GM20431 (cell line): ENCODE results near the gene TBC1D21.

Source experiments
- in situ Hi-C: fragments of 300-500 bp; cut with MseI, MboI; formaldehyde crosslinking; loops from one replicate; pipeline ENCODE4 v1.15.0; 2020; ENCODE audit warnings: low sequenced_read_pairs; ENCODE audit not compliant: unreplicated experiment

The TBC1D21 gene

DNA sequence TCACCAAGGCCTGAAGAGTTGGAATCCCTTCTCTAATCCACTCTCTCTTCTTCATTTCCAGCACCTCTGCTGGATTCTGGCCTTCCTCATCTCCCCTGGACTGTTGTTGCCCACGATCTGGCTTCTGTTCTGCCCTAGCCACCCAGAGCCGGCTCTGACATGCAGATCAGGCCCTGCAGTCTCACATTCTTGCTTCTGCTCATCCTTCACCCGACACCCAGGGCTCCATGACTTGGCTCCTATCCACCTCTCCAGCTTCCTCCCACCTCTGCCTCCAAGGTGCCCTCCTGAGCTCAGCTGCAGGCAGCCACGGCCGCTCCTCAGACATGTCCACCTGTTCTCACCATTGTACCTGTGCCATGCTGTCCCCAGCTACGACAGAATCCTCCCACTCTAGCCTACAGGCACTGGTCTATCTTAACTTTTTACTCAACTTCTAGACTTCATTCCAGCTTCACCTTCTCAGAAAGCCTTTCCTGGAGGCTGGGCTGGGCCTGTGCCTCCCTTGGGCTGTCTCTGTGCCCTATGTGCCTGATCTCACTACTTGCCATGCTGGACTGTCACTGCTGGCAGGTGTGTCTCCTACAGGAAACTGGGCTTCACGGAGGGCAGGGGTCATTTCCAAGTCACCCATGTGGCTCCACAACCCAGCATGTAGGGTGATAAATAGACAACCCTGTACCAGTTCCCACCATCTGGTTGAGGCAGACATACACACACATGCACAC, 16.0 kb upstream of the TBC1D21 start:
- in situ Hi-C loops: no loop called here

DNA sequence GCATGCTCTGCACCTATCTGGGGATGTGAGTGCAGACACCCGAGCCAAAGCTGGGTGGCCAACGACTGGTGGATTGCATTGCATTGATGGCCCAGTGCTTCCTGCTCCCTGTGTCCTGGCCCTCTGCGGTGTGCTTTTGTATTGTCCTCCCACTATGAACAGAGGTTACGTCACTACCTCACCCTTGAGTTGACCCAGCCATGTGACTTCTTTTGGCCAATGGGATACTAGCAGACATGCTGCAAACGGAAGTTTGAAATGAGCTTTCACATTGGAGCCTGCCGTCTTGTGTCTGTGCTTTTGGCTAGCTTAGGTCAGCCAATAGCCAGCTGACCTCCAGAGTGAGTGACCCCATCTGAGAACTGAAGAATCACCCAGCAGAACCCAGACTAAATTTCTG, 15.3 kb upstream of the TBC1D21 start:
- in situ Hi-C loops: no loop called here

- in situ Hi-C loops: no loop called here
These were observed 11.1 kb upstream of the TBC1D21 start for GRCh38 chr15:73862276-73862675.

DNA sequence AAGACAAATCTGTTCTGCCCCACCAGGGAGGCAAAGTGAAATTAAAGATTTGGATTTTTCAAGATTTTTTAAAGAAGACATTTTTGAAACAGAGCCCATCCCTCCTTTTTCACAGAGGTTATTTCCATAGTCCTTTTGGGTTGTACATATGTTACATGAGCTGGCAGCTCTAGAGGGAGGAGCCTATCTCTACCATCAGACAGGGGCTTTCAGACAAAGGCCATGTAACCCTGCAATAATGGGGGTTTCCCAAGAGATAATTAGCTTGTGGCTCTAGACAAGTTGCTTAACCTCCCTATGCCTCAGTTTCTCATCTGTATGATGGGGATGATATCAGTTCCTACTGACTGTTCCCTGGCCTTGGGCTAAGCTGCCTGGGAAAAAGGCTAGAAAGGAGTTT, 8.0 kb upstream of the TBC1D21 start:
- in situ Hi-C loops: no loop called here

- in situ Hi-C loops: no loop called here
These were observed 7.5 kb upstream of the TBC1D21 start for GRCh38 chr15:73865904-73866303.

DNA sequence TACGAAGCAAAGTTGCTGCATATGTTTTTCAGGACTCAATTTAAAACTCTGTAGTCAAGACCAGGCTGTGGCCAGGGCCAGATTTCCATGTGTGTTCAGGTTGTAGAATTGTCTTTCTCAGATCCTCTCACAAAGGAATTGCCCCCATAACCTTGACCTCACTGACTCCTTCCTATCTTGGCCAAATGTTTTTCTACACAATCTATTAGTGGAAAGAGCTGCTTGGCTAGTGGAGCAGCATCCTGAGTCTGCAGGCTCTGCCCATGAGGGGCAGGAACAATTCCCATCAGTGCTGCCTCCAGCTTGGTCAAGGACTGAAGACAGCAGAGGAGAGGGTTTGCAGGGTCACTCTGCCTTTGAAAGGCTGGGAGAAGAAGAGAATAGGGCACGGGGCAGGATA, 6.9 kb upstream of the TBC1D21 start:
- in situ Hi-C loops: no loop called here

DNA sequence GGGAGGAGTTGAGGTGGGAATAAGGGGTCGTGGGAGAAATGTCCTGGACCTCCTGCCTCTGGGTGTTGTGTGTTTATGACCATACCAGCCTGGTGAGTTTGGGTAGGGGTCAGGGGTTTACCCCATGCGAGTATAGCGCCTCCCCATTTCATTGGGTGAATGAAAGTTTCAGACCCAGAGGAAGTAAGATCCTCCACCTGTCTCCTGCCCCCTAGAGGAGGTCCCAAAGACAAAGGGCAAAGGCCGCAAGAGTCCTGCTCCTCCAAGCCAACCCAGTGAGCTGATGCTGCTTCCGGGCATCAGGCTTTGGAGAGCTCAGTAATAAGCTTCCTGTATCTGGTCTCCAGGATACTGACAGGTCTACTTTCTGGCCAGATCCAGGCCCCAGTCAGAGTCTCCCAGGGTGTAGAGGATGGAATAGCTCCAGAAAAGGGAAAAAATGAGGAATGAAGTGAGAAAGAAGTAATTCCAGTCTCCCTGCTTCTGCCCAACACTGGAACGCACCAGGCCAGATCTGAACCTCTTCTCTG, 6.4 kb upstream of the TBC1D21 start:
- in situ Hi-C loops: no loop called here

DNA sequence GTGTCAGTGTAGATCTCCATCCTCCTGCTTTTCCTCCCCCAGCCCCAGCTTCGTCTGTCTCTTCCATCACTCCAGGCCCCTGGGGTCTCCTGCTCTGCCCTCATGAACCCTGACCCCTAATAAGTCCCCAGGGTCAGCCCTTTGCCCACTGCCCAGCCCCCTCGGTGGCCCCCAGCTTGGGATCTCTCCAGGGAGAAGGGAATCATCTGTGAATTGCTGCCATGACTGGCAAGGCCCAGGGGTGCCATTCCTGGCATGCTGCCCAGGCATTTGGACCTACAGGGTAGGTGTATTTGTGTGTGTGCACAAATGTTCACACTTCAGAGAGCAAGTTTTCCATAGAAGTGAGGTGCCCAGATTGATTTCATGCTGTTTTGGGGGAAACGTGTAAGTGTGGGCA, 5.9 kb upstream of the TBC1D21 start:
- in situ Hi-C loops: no loop called here

- in situ Hi-C loops: no loop called here
These were observed 5.4 kb upstream of the TBC1D21 start for GRCh38 chr15:73867956-73868355.

DNA sequence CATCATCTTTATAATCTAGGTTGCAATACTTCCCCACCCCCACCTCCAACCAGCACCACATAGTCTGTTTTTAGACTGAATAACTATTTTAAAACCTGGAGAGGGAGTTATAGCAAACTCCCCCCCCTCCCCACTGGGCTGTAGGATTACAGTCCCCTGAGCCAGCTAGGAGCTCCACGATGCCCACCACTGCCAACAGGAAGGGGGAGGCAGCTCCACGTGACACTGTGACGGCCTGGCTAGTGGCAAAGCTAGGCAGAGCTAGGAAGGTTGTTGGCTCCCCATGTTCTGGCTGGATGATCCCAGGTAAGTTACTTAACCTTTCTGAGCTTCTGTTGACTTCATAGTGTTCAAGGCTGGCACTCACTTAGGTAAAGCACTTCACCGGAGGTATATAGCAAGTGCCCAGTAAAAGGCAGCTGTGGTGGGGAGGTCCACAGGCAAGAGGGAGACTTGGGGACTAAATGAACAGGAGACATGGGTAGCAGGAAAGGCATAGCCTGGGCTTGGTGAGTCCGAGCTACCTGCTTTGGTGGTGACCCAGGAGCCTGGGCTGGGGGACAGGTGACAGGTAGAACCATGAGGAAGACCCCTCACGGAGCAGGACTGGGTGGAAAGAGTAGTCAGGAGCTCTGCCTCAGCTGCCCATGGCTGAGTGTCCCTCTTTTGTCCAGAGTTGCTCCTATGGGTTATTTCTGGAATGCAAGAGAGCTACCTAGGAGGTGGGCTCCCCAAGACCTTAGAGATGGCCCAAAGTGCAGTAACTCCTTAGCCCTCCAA, 4.0 kb upstream of the TBC1D21 start:
- in situ Hi-C loops: no loop called here

GRCh38 chr15:73870700-73871408, 2.5 kb upstream of the TBC1D21 start:
- in situ Hi-C loops: no loop called here

GRCh38 chr15:73872346-73872745, 1.0 kb upstream of the TBC1D21 start:
- in situ Hi-C loops: no loop called here

DNA sequence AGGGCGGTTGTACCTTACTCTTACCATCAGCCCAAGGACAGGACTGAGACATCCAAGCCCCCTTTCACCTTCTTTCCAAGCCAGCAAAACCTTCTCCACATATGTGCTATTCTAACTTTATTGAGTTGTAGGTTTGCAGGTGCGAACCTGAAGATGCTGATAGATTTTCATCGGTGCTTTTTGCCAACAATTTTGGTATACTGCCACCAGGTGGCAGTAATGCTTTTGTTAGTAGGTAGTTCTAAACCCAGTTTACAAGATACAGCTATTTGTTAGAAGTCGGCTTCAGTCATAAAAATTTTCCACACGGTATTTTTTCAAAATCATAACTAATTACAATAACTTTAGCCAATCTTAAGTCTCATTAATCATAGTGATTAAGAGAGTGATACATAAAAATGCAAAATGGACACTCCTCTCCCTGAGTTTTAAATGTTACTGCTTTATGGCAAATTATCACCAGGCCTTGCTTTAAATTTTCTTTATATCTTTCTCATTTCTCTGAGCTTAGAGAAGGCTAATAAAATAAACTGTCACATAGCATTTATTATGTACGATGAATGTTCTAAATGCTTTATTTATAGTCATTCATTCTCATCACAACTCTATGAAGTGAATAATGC, 636 bp downstream of the TBC1D21 start:
- in situ Hi-C loops: no loop called here

DNA sequence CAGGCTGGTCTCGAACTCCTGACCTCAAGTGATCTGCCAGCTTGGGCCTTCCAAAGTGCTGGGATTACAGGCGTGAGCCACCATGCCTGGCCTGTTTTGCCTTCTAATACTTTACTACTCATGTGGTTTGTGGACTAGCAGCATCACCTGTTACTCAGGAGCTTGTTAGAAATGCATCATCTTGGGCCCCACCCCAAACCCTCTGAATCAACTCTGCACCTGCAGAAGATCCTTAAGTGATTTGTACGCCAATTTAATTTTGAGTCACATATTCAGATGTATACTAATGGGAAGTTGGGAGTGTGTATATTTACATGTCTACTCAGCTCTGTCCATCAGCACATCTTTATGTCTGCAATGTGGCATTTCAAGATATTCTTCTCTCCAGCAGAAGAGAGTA, 6.1 kb downstream of the TBC1D21 start:
- in situ Hi-C loops: no loop called here

DNA sequence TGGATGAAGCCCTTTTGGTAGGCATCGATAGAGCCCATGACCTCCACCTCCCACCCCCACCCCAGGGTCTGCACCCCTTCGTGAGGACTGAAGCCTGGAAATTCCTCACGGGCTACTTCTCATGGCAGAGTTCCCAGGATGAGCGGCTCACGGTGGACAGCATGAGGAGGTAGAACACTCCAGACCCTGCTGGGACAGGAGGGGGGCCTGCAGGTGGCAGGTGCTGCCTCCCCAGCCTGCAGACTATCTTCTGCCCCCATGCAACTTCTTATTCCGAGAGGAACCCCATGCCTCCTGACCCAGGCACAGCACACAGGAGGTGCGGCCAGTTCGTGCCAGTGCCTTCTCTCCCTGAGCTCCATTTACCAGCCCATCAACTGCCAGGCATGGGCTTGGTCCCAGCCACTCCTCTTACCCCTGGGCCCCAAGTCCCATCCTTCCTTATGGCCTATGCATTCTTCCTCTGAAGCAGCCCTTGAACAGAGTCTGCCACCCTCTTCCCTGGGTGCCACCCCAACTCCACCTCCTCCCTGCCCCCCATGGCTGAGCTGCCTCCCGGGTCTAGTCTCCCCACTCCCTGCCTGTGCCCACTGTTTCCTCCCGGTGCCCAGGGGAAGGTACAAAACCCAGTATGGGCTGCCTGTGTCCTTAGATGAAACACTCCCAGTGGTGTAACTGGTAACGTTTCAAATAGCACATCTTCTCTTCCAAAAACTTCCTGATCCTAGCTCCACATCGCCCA, 8.4 kb downstream of the TBC1D21 start:
- in situ Hi-C loops: no loop called here

GRCh38 chr15:73882761-73883419, 9.5 kb downstream of the TBC1D21 start:
- in situ Hi-C loops: no loop called here

GRCh38 chr15:73884159-73884558, 10.8 kb downstream of the TBC1D21 start:
- in situ Hi-C loops: no loop called here

DNA sequence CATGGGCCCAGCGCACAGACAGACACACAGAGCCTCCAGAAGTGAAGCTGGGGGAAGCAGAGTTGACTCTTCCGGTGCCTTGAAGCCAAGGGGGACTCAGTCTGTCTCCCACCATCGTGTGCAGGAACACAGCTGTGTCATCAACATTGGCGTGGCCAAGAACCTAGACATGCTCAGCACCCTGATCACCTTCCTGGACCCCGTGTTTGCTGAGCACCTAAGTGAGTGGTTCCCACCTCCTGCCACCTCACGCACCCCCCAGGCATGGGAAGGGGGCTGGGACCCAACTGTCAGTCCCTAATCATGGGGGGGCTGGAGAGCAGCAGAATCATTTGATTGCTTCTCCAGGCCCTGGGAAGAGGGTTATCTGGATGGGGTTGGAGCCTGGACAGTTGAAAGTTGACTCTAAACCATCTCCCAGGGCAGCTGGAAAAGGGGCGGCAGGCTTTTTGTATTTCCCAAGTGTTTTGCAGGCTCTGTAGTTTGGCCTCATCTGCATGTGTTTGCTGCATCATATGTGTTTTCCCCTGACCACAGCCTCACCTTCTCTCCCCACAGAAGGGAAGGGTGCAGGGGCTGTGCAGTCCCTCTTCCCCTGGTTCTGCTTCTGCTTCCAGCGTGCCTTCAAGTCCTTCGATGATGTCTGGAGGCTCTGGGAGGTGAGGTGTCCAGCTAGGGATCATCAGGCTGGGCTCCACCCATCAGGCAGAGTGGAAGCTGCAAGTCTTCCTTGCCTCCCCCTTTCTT, 12.8 kb downstream of the TBC1D21 start:
- in situ Hi-C loops: no loop called here
